Lower leg skin (tissue), 4 donors: ENCODE results near the gene FAM200C. TPM values are rescaled to one million over a fixed set of nuclear protein-coding genes. Genes with fewer than 3 reads are reported as not detected.

Experiments
- DNase-seq, 2 donors: peaks; one replicate each; pipeline ENCODE4 v3.0.0-alpha.2; 2019; ENCODE audit warnings: low spot score in 2 of 2
- H3K4me3 ChIP-seq: fragments of 200-600 bp; sonication (generic); 2 replicates; pipeline ENCODE4 v1.5.1; 2017; ENCODE audit warnings: mild to moderate bottlenecking, low read depth; ENCODE audit not compliant: poor library complexity, severe bottlenecking
- CTCF ChIP-seq, 3 donors: fragments of 450-650 bp; IDR thresholded peaks; one replicate each; pipeline ENCODE4 v1.5.1; 2016; ENCODE audit warnings: antibody characterized with exemption in 3 of 3, mild to moderate bottlenecking in 3 of 3, moderate library complexity in 2 of 3
- POLR2A ChIP-seq, 2 donors: fragments of 450-650 bp; IDR thresholded peaks; one replicate each; pipeline ENCODE4 v1.6.1; 2016 to 2017; ENCODE audit warnings: antibody characterized with exemption in 2 of 2, mild to moderate bottlenecking in 1 of 2, moderate library complexity in 1 of 2
- WGBS, 2 donors: methylation state at CpG; one replicate each; pipeline ENCODE4 v1.1.5; 2018; 5-methylcytosine and 5-hydroxymethylcytosine counted together
- intact Hi-C: fragments of 100-400 bp; cut with DNase I; formaldehyde crosslinking; loops from one replicate; pipeline ENCODE4 v1.15.0; 2023; ENCODE audit warnings: low total_unique reads
- total RNA-seq, 4 donors: library from RNA; depleted of rRNA; stranded (reverse); fragments of >200 nt; gene quantifications; one replicate each; pipeline ENCODE4 v1.1.0, GENCODE V29; 2016

The FAM200C gene
- total RNA-seq, 4 donors from 2014 or later: 1.3 to 3.2 (median 2.3) TPM

- WGBS, 2 donors: 91 to 97% methylated on average over 4 of the region's 4 CpGs
- intact Hi-C loops: no loop called here
- no peak overlapping the region for H3K4me3 ChIP-seq
- TF ChIP-seq CTCF (IDR thresholded peaks at IDR 0.05) (no peak), POLR2A (IDR thresholded peaks at IDR 0.05) (no peak)
- DNase-seq: no peak
Observed at GRCh38 chr5:160432196-160432595, 32.3 kb upstream of the FAM200C start.

GRCh38 chr5:160427607-160428006, 27.8 kb upstream of the FAM200C start:
- 92 to 97% methylated on average over 4 of the region's 4 CpGs for WGBS, 2 donors
- DNase-seq: no peak
- intact Hi-C loops: no loop called here
- H3K4me3 ChIP-seq: no peak overlapping the region
- no peak for TF ChIP-seq POLR2A (IDR thresholded peaks at IDR 0.05)
- TF ChIP-seq CTCF (IDR thresholded peaks at IDR 0.05): no peak

- 27 to 30% methylated on average over 2 of the region's 2 CpGs for WGBS, 2 donors
- H3K4me3 ChIP-seq: no peak overlapping the region
- no peak for DNase-seq
- TF ChIP-seq POLR2A (IDR thresholded peaks at IDR 0.05): no peak
- TF ChIP-seq CTCF (IDR thresholded peaks at IDR 0.05): no peak
- intact Hi-C loops: no loop called here
Observed at GRCh38 chr5:160423099-160423498, 23.2 kb upstream of the FAM200C start.

GRCh38 chr5:160421625-160422258, 21.9 kb upstream of the FAM200C start, which contains the start of gene PTTG1:
Gene PTTG1 (plus strand): TSS chr5:160421855. CDS start chr5:160422313, 458 bp downstream.
- intact Hi-C loops: no loop called here
- 1 to 2% methylated on average over 32 to 36 of the region's 39 CpGs for WGBS, 2 donors
- TF ChIP-seq CTCF (IDR thresholded peaks at IDR 0.05) (no peak), POLR2A (IDR thresholded peaks at IDR 0.05) (no peak)
- H3K4me3 ChIP-seq: peak within 1 kb of the TSS; percentile 57
- DNase-seq: peak; percentile 96 to 99

GRCh38 chr5:160420331-160420610, 20.4 kb upstream of the FAM200C start:
- TF ChIP-seq POLR2A (IDR thresholded peaks at IDR 0.05) (no peak), CTCF (IDR thresholded peaks at IDR 0.05) (no peak)
- no peak overlapping the region for H3K4me3 ChIP-seq
- intact Hi-C loops: no loop called here
- DNase-seq: no peak
